DMS53 (cell line): ENCODE results near the gene ATP2A1.
"Not testable (repeated sequence)": the region's sequence is repeated elsewhere in the genome, so short reads cannot be mapped to it uniquely, and the experiment has no call there.

Experiments
- DNase-seq: peaks from one replicate; lab custom pipeline; 2025; lab: John Stamatoyannopoulos, UW

ATP2A1 gene

GRCh38 chr16:28935924-28936783, 57.9 kb downstream of the ATP2A1 start:
- peak; percentile 52 for DNase-seq

- no peak for DNase-seq
Observed at GRCh38 chr16:28936784-28937155, 58.5 kb downstream of the ATP2A1 start.

GRCh38 chr16:28937222-28937876, 59.1 kb downstream of the ATP2A1 start:
- DNase-seq = no peak

DNA sequence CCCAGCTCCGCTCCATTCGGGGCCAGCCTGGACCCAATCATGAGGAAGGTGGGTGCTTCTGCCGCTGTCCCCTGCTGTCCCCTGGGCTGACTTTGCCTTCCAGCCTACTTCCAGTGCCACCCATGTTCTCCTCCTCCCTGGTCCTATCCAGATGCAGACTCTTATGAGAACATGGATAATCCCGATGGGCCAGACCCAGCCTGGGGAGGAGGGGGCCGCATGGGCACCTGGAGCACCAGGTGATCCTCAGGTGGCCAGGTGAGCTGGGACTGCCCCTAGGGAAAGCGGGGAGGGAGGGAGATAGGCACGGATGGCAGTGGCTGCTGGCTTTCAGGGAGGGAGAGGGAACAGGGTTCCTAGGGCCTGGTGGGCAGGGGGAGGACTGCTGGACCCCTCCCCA, 60.4 kb downstream of the ATP2A1 start:
- DNase-seq = no peak

DNA sequence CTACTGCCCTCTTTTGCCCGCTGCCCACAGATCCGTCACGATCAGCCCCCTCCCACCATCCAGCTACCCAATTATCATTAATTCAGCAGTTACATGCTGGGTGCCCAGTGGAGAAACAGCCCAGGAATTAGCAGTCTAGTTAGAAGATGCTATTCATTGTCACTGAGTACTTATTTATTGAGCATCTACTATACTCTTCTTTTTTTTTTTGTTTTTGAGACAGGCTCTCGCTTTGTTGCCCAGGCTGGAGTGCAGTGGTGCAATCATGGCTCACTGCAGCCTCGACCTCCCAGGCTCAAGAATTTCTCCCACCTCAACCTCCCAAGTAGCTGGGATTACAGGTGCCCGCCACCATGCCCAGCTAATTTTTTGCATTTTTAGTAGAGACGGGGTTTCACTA, 61.5 kb downstream of the ATP2A1 start:
- not testable (repeated sequence) for DNase-seq

DNA sequence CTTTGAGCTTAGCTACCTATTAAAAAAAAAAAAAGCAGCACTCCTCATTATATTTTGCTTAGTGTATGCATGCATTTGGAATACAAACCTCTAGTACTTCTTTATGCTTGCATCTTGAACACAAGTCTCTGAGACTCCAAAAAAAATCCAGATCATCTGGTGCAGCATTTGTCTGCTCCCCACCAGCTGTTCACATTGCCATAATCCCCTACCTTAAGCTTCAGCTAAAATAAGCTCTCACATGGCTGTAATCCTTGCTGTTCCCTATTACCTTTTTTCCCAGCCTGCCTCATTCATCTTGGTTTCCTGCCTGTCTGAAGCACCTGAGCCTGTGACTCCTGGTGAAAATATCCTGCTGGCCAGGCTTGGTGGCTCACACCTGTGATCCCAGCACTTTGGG, 65.0 kb downstream of the ATP2A1 start:
- DNase-seq = no peak

- DNase-seq = no peak
Observed at GRCh38 chr16:28946681-28947080, 68.4 kb downstream of the ATP2A1 start.

DNA sequence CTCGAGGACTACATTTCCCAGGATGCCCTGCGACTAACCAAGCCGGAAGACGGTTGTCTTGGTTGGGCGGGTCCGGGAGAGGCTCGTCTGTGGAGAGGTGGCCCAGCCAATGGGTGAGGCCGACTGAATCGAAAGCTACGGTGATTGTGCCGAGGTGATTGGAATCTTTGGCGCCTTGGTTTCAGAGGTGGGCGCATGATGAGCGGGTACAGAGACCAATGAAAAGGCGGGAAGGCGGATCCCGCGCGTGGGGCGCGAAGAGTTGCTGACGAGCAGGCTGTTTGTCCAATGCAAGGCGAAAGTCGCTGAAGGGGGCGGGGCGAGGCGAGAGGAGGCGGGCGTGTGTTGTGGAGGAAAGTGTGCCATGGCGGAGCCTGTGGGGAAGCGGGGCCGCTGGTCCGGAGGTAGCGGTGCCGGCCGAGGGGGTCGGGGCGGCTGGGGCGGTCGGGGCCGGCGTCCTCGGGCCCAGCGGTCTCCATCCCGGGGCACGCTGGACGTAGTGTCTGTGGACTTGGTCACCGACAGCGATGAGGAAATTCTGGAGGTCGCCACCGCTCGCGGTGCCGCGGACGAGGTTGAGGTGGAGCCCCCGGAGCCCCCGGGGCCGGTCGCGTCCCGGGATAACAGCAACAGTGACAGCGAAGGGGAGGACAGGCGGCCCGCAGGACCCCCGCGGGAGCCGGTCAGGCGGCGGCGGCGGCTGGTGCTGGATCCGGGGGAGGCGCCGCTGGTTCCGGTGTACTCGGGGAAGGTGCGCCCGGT, 72.5 kb downstream of the ATP2A1 start, which contains the start of gene NFATC2IP:
NFATC2IP (plus strand) TSS at position 290 of the 762 bp plus-strand sequence; CDS start at position 365, 75 bp downstream.
- DNase-seq = peak; percentile 99

DNA sequence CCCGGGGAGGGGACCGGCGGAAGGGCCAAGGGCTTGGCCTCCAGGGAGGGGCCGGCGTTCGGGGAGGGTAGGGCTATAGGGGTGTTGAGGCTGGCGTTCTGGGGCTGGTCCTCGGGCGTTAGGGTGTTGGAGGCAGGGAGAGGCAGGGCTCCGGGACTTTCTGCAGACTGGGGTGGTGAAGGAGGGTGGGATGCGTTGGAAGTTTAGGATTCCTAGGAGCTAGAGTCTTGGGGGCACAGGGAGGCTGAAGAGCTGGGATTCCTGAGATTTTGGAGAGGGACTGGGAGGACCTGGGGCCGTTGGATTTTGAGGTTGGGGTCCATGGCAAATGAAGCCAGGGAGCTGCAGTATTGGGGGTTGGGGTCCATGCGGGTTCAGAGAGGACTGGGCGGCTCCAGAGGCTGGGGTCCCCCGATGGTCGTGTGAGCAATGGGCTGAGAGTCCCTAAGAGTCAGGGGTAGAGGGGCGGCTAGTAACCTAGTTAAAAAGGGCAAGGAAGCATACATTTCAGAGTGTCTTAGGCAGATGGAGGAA, 73.2 kb downstream of the ATP2A1 start:
- DNase-seq = no peak
